HG03457 (cell line): ENCODE measurements around the gene ATP1A1.

Experiments
- ATAC-seq: cut with Tn5 transposase; IDR thresholded peaks from one replicate; pipeline ENCODE4 v1.9.1; 2021; ENCODE audit warnings: moderate number of reproducible peaks; ENCODE audit not compliant: unreplicated experiment

ATP1A1 gene

DNA sequence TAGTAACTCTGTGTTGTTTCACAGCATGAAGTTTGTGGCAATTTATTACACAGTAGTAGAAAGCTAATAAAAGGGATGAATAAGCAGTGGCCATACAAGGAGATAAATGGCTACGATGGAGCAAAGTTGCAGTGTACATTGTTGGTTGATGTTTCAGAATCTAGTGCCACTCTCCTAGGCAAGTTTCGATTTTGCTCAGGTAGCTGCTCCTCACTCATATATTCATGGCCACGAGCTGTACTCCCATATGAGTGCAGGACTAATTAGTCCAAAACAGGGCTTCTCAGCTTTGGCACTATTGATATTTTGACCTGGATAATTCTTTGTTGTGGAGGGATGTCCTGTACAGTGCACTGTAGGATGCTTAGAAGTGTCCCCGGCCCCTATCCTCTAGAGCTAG is 30.0 kb upstream of the ATP1A1 start:
- no peak for ATAC-seq

DNA sequence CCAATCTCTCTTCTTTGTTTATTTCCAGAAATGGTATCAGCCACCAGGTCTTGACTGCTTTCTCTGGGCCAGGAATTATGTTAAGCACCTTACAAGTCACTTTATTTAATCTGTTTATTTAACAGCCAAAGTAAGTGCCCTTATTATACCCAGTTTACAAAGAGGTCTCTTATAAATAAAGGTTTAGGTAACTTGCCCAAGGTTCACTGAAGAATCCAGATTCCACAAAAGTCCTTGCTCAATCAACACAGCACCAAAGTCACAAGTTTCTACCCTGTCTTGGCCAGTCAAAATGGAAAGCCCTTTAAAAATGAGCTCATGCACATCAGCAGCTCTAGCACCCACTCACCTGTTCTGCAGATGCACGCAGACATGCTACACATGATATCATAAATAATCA is 28.0 kb upstream of the ATP1A1 start:
- ATAC-seq, result no peak

- ATAC-seq, result no peak
Observed at GRCh38 chr1:116345843-116346242, 27.2 kb upstream of the ATP1A1 start.

DNA sequence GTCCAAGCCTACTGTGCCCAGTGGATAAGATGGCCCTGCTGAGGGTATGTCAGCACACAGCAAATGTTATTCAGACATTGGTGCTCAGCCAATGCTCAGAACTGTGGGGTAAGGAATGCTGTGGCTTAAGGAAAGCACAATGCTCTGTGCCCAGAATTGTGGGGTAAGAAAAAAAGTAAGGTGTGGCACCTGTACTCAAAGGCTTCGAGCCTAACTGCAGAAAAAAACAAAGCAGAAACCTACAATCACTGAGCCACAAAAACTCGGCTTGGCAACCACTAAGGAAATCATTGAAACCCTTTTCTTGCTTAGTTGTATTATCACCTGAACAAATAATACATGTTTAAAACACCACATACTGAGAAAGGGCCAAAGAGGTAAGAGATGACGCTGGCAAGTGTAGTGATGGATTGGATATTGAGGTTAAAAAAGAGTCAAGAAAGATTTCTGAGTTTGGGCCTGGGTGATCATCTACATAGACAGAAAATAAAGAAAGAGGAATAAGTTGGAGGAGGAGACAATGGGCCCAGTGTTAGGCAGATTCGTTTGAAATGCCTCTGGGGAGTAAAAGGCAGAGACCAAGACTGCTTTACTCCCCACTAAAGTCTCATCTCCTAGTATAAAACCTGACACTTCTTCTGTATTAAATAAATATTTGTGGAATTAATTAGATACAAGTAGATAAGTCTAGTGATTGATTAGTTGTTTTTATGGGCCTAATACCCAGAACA is 25.9 kb upstream of the ATP1A1 start:
- ATAC-seq, result no peak

DNA sequence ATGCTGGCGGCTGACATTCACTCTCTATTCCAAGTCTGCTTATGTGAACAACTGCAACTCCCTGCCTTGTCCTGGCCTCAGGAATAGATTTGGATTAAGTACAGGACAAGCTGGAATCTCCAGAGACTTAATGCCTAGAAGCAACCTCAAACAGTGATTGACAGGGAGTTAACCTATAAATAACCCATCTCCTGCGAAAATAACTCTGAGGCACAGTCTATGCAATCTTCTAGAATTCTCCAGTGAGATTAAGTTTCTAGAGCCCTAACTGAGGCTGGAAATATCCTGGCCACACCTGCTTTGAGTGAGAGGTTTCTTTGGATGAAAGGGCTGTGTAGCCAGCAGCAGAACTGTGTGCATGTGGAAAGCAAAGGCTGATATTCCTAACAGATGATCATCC is 25.3 kb upstream of the ATP1A1 start:
- no peak for ATAC-seq

- ATAC-seq, result no peak
Observed at GRCh38 chr1:116350097-116350645, 22.9 kb upstream of the ATP1A1 start.

DNA sequence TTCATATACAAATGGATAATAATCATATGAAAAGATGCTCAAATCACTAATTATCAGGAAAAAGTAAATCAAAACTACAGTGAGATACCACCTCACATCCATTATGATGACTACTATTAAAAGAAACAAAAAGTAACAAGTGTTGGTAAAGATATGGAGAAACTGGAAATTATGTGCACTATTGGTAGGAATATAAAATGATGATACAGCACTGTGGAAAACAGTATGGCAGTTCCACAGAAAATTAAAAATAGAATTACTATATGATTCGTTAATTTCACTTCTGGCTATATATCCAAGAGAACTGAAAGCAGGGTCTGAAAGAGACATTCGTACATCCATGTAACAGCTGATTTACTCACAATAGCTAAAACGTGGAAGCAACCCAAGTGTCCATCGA is 21.1 kb upstream of the ATP1A1 start:
- no peak for ATAC-seq

GRCh38 chr1:116352349-116352813 is 20.7 kb upstream of the ATP1A1 start:
- ATAC-seq, result peak; percentile 64

GRCh38 chr1:116353155-116353554 is 19.9 kb upstream of the ATP1A1 start:
- no peak for ATAC-seq

GRCh38 chr1:116356067-116356466 is 17.0 kb upstream of the ATP1A1 start:
- no peak for ATAC-seq

GRCh38 chr1:116356673-116357072 is 16.4 kb upstream of the ATP1A1 start:
- no peak for ATAC-seq

DNA sequence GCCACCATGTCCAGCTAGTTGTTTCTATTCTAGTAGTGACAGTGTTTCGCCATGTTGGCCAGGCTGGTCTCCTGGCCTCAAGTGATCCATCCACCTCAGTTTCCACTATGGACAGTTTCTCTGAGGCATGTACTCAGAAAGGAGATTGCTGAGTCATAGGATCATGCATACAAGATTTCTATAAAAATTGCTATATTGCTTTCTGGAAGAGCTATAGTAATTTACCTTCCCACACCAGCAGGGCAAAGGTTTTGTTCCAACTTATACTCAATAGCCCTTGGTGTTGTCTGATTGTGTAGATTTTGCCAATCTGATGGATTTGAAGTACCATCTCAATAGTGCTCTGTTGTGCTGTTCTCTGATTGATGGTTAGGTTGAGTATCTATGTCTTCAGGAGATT is 15.6 kb upstream of the ATP1A1 start:
- ATAC-seq, result no peak

DNA sequence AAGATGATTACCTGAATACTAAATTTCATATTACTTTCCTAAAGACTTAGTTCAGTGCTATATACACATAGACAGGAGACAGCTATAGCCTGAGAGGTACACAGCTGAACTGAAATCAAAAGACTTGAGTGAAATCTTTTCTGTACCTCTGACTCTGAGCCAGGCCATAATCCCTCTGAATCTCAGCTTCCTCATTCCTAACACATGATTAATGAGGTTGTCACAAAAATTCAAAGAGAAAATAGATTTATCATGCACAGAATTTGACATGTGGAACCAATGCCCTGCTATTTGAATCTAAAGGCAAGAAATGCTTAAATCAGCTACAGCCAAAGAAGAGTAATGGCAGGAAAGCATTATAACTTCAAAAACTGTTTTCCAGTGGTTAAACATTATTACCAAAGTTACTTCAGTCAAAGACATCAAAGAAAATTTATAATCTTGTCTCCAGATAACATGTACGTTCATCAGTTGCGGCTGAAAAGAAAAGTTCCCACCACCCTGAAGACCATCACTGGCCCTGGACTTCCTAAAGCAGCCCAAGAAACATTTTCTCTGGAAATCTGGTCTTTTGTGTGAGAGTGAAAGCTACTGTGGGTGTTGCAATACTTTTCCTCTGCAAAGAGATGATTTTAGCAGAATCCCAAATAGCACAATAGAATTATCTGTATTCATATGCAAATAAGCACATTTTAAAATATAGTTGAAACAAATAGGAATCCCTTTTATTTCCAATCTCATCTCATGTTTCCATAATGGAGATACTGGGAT is 13.8 kb upstream of the ATP1A1 start:
- ATAC-seq, result no peak

GRCh38 chr1:116359871-116360270 is 13.2 kb upstream of the ATP1A1 start:
- ATAC-seq, result no peak

GRCh38 chr1:116360429-116361173 is 12.4 kb upstream of the ATP1A1 start:
- no peak for ATAC-seq

DNA sequence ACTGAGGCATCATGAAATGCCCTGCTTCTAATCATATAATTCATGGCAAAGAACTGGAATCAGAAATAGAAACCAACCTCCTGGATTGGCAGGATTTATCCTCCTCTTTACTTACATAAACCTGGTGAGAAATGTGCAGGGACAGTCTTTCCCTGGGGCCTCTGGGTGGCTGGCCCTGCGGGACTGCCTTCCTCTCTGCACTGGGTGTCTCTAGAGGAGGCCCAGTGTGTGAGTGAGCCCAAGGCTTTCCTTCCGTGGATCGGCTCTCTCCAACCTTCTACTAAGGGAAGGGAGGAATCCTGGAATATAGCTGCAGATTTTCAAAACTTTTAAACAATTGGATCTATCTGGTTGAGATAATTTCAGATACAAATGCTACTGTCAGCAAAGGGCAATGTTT is 11.4 kb upstream of the ATP1A1 start:
- no peak for ATAC-seq

- no peak for ATAC-seq
Observed at GRCh38 chr1:116362050-116362449, 11.0 kb upstream of the ATP1A1 start.

DNA sequence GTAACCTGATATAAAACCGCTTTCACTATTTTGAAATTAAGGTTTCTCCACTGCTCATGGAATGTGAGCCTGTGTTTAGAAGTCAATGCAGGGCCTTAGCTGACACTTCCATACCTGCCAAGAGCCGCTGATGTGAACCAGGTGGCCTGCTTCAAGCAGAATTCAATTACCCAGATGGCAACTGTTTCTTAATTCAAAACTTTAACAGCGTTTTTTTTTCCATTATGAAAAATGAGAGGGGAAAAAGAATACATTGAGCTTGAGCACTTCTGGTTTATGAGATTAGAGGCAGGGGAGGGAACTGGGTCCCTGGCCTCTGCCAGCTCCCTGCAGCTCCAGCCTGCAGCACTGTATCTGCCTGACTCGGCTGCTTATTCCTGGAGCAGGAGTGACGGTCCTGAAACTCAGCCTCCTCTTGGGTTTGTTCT is 7.7 kb upstream of the ATP1A1 start:
- no peak for ATAC-seq

DNA sequence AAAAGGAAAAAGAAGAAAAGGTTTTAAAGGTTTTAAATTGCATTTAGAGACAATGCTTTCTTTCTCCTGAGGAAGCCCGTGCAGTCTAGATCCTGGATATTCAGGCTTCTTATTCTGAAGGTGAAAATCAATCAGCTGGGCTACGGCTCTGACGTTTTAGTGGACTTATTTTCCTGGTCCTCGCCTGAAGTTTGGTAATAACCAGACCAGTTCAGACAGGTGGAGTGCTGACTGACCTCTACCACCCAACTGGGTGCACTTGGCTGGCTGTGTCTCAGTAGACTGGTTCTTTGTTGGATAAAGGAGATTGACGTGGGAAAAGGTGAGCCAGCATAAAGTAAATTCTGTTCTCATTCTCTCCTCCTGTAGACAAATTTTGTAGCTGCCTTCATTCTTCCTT is 7.2 kb upstream of the ATP1A1 start:
- ATAC-seq, result no peak

GRCh38 chr1:116367256-116367945 is 5.6 kb upstream of the ATP1A1 start:
- ATAC-seq, result no peak

- no peak for ATAC-seq
Observed at GRCh38 chr1:116368241-116368640, 4.8 kb upstream of the ATP1A1 start.
